Heart left ventricle (tissue), 13 donors: Measurements from ENCODE around the gene PARN.

Source experiments
- CTCF ChIP-seq, 12 donors: fragments of 200-600 bp; sonication (generic) in 4 of 12; IDR thresholded peaks; one replicate each; pipeline versions ENCODE4 v1.5.0 to v1.8.0; 2018 to 2022; ENCODE audit warnings: antibody characterized with exemption in 12 of 12, mild to moderate bottlenecking in 5 of 12
- POLR2A ChIP-seq, 2 donors: fragments of 450-650 bp; IDR thresholded peaks; one replicate each; pipeline ENCODE4 v1.6.1; 2017; ENCODE audit warnings: antibody characterized with exemption in 2 of 2, mild to moderate bottlenecking in 2 of 2, moderate library complexity in 2 of 2
- donor health status: ischemic (EF 13 %, LVEDD 7.1; RV severe dilation, severe dysfunction).
- donor health status: DM: no; HTN: yes; CAD: no.
- donor health status: DM: no; HTN: no; CAD: no.
- donor health status: ischemic (EF 25% LVEDD 6.9; RV normal size, moderate dysfunction).
- donor health status: ischemic (EF 25% LVEDD 5.7; RV mildly dilated, moderate dysfunction).
- donor health status: ischemic (EF 35%, LVEDD 5.7; RV mildly dilated, moderate dysfunction).
- donor health status: nonischemic (EF 11% LVEDD 7.7; RV severe dilation, severe dysfunction).
- donor health status: DM: yes; HTN: yes; CAD: no.
- donor health status: PGD.
- donor health status: ischemic (EF 29% LVEDD 5.4; RV normal size, mild dysfunction).
- donor health status: nonischemic (EF 23%, LVEDD 6.1; RV moderate dilation, normal function).

GRCh38 chr16:14456793-14457481 lies 173.1 kb downstream of the PARN start:
- TF ChIP-seq POLR2A (IDR thresholded peaks at IDR 0.05) = no peak
- no peak for TF ChIP-seq CTCF (IDR thresholded peaks at IDR 0.05)
